NCI-H2107 treated with DMSO at 0.1 percent for 48 hours (cell line): ENCODE measurements around the gene CEBPA.

ENCODE experiments used
- DNase-seq: peaks from one replicate; lab custom pipeline; 2025; ENCODE audit not compliant: unreplicated experiment; lab: John Stamatoyannopoulos, UW

CEBPA gene

DNA sequence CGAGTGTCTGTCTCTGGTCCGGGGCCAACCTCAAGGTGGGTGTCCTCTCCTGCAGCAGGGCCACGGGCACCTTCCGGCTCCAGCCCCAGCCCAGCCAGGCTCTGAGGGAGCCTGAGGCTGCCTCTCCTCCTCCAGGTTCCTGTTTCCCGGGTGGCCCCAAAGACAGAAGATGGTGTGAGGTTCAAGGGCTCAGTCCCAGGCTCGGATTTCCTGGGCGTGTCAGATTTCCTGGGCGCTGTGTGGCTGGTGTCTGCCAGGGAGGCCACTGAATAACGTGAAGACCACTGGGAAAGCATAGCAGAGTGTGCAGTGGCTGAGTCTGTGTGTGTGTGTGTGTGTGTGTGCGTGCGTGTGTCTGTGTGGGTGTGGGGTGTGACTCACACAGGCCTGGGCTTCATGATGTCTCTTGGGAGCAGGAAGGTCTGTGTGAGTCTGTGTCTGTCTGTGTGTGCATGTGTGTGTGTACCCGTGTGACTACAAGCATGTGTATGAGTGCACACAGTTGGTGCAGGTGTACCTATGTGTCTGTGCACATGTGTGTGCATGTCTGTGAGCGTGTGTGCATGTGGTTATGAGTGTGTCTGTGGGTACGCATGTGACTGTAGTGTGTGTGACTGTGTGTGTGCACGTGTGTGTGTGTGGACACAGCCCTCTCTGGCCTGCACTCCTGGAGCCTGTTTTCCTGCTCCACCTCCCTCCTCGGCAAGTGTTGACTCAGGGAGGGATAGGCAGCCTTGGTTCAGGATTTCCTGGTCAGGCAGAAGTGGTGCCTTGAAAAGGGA is 28.3 kb downstream of the CEBPA start:
- peak; percentile 52 for DNase-seq

GRCh38 chr19:33273065-33273736 is 29.1 kb downstream of the CEBPA start:
- DNase-seq, result no peak

- DNase-seq, result no peak
These were observed 30.9 kb downstream of the CEBPA start for GRCh38 chr19:33271246-33272021.

- DNase-seq, result no peak
These were observed 31.6 kb downstream of the CEBPA start for GRCh38 chr19:33270769-33271168.

DNA sequence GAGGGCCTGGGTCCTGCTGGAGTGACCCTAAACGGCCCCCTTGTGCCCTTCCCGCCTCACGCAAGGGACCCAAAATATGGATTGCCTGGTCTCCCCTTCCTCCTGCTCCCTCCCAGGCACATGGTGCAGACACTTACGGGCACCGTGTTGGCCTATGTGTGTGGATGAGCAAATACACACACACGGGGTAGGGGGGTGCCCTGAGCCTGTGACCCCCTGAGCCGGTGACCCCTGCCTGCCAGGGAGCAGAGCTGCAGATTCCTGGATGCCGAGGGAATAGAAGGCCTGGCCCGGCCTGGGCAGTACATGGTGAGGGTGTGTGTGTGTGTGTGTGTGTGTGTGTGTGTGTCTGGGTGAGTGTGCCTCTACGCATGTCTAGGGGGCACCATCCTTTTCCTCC is 33.3 kb downstream of the CEBPA start:
- no peak for DNase-seq

- no peak for DNase-seq
These were observed 34.0 kb downstream of the CEBPA start for GRCh38 chr19:33268162-33268991.

DNA sequence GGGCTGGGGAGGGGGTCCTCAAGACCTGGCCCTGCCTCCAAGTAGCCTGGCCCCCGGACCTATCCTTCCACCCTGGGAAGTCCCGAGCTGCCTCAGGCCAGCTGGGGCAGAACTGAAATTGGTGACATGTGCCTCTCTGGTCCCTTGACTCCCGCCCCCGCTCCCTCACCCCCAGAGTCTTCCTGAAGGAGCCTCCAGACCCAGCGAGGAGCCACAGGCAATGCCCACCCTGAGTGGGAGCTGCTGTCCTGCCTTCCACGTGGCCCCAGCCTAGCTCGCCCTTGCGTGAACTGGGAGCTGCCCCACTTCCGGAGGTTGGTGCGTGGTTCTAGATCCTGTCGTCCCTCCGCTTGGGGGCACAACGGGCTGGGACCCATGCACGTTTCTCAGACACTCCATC is 34.6 kb downstream of the CEBPA start:
- no peak for DNase-seq

DNA sequence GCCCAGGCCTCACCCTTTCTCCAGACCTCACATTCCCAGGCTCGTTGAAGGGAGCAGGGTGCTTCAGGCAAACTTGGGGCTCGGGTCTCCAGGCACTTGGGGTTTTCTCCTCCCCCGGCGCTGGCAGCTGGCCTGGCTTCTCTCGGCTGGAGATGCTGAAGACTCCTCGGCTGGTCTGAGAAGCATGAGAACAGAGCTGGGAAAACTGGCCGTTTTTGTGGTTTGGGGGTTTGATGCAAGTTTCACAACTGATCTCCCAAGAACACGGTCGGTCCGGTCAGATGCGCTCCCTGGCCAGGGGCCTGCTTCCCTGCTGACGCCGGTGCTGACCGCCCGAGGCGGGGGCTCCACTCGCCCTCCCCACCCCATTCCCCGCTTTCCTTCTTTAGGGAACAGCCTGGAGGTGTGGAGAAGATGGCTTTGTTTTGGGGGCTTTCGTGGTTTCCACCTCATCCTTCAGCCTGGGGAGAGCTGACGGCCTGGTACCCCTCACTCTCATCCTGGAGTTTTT is 35.3 kb downstream of the CEBPA start:
- no peak for DNase-seq

GRCh38 chr19:33264881-33265445 is 37.4 kb downstream of the CEBPA start:
- DNase-seq, result no peak

DNA sequence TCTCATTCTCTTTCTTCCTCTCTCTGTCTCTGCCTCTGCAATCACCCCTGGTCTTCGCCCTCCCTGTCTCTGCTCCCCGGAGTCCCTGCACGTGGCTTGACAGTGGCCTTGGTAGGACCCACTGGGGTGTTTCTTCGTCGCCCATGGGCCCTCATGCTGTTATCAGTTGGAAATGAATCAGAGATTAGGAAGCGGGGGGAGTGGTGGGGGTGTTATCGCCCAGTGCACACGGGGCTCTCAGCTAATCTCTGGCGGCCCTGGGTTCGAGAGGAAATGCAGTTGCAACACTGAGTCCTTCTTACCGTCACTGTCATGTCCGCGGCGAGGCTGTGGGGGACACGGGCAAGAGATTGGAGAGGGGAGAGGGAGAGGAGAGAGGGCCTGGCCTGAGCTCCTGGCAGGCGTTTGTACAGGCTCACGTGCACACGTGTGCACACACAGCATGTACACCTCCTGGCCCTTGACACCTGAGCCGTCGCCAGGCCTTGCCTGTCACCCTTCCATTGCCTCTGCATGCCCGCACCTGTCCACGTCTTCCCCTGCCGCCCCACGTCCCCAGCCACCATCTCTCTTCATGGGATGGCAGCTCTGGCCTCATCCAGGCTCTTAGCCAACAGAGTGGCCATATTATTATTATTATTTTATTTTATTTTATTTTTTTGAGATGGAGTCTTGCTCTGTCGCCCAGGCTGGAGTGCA is 38.9 kb downstream of the CEBPA start:
- no peak for DNase-seq

- DNase-seq, result no peak
These were observed 40.7 kb downstream of the CEBPA start for GRCh38 chr19:33261511-33262189.

GRCh38 chr19:33260628-33261418 is 41.5 kb downstream of the CEBPA start:
- no peak for DNase-seq

DNA sequence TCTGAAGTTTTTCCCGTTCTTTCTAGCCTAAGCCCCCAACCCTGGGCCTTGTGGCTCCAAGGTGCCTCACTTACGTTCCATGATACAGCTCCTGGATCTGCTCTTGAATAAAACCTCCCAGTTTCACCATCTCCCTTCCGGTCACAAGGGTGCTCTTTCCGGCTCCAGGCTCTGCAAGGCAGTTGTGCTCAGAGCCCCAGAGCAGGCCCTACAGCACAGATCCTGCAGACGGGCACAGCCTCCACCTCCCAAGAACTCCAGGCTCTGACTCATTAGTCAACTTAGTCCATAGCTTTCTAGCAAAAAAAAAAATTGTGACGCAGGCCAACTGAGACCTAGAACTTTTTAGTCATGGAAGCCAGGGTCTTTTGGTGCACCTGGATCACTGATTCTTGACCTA is 42.8 kb downstream of the CEBPA start:
- no peak for DNase-seq

- DNase-seq, result no peak
These were observed 44.5 kb downstream of the CEBPA start for GRCh38 chr19:33257828-33258227.

GRCh38 chr19:33256261-33256660 is 46.1 kb downstream of the CEBPA start:
- DNase-seq, result no peak

GRCh38 chr19:33255781-33256180 is 46.6 kb downstream of the CEBPA start:
- no peak for DNase-seq

- DNase-seq, result no peak
These were observed 48.0 kb downstream of the CEBPA start for GRCh38 chr19:33254245-33254824.

DNA sequence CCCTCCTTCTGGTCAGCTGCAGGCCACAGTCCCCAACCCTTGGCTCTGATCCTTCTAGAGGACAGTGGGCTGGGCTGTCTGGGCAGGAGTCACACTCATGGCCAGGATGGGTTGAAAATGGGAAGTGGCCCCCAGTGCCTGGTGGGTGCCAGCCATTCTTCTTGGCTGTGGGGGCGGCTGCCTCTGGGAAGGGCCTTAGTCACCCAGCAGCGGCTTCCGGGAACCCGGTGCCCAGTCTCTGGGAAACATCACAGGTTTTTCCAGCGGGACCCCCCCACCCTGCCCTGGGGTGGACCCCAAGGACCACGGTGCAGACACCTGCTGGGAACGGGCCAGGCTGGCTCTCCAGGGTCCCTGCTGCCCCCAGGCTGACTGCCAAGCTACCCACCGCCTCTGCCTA is 49.4 kb downstream of the CEBPA start:
- DNase-seq, result no peak
